B cell (primary cell): Measurements from ENCODE around the gene MYH7. TPM values are rescaled to one million over a fixed set of nuclear protein-coding genes. Genes with fewer than 3 reads are reported as not detected.

ENCODE experiments used
- ATAC-seq: fragments of 200-7000 bp; cut with Tn5 transposase; one replicate; pipeline ENCODE4 v1.10.0; 2021; ENCODE audit warnings: low read depth, mild to moderate bottlenecking, moderate number of reproducible peaks, moderate library complexity
- CTCF ChIA-PET: fragments of 350-600 bp; sonication (Branson Sonifier 250); formaldehyde crosslinking; loops from one replicate; lab custom pipeline; 2021; ENCODE audit warnings: antibody characterized with exemption, inconsistent platforms; lab: Charles Lee
- POLR2A ChIA-PET: fragments of 350-600 bp; sonication (Branson Sonifier 250); formaldehyde crosslinking; loops from one replicate; lab custom pipeline; 2021; ENCODE audit warnings: antibody characterized with exemption; lab: Charles Lee
- DNase-seq: peaks from one replicate; pipeline ENCODE4 v3.0.0; 2013
- H2AFZ ChIP-seq: 2 replicates; pipeline ENCODE4 v1.6.1; 2012; ENCODE audit warnings: mild to moderate bottlenecking, low read depth, low read length; ENCODE audit not compliant: insufficient read depth, poor library complexity, severe bottlenecking
- H3K27ac ChIP-seq, 2 donors: 1 replicate in 1 of 2; 2 replicates in 1 of 2; pipeline ENCODE4 v1.5.1; 2012 to 2013; ENCODE audit warnings: low read length in 2 of 2, mild to moderate bottlenecking in 2 of 2, moderate library complexity in 1 of 2
- H3K27me3 ChIP-seq, 4 experiments: fragments of 200-600 bp in 1 of 4; sonication (generic) in 1 of 4; replicated peaks in 1 of 4; 1 replicate in 2 of 4; 2 replicates in 2 of 4; pipeline versions ENCODE4 v1.6.1 to v1.7.0; 2013 to 2016; ENCODE audit warnings: low read length in 3 of 4, mild to moderate bottlenecking in 2 of 4, mixed read lengths in 1 of 4, moderate library complexity in 1 of 4; ENCODE audit not compliant: insufficient read depth in 4 of 4, control insufficient read depth in 3 of 4; ENCODE audit errors: control extremely low read depth in 1 of 4
- H3K36me3 ChIP-seq, 2 experiments: replicated peaks in 1 of 2; 1 replicate in 1 of 2; 2 replicates in 1 of 2; pipeline versions ENCODE4 v1.6.1 to v1.7.1; 2013; ENCODE audit warnings: low read length in 1 of 2; ENCODE audit not compliant: insufficient read depth in 2 of 2, control insufficient read depth in 1 of 2; ENCODE audit errors: control extremely low read depth in 1 of 2, extremely low read depth in 1 of 2
- H3K4me1 ChIP-seq, 2 donors: fragments of 200-600 bp in 1 of 2; sonication (generic) in 1 of 2; 1 replicate in 1 of 2; 2 replicates in 1 of 2; pipeline versions ENCODE4 v1.5.1 to v1.6.1; 2013 to 2017; ENCODE audit warnings: low read length in 2 of 2; ENCODE audit not compliant: control insufficient read depth in 2 of 2, insufficient read depth in 2 of 2
- H3K4me2 ChIP-seq: replicated peaks from 2 replicates; pipeline ENCODE3; 2012; ENCODE audit warnings: mild to moderate bottlenecking, low read depth, low read length; ENCODE audit not compliant: poor library complexity, severe bottlenecking
- H3K4me3 ChIP-seq, 5 experiments: fragments of 200-600 bp in 1 of 5; sonication (generic) in 1 of 5; 1 replicate in 3 of 5; 2 replicates in 2 of 5; pipeline versions ENCODE4 v1.5.1 to v1.7.0; 2011 to 2016; ENCODE audit warnings: low read length in 4 of 5, mild to moderate bottlenecking in 4 of 5, low read depth in 2 of 5, control low read depth in 1 of 5, moderate library complexity in 1 of 5; ENCODE audit not compliant: insufficient read depth in 1 of 5; ENCODE audit errors: control extremely low read depth in 1 of 5, extremely low read depth in 1 of 5
- H3K79me2 ChIP-seq: fragments of 200-600 bp; sonication (generic); one replicate; pipeline ENCODE4 v1.6.0; 2016; ENCODE audit warnings: low read length; ENCODE audit not compliant: control insufficient read depth, insufficient read depth
- H3K9ac ChIP-seq: fragments of 200-600 bp; sonication (generic); 2 replicates; pipeline ENCODE4 v1.6.1; 2017; ENCODE audit warnings: mild to moderate bottlenecking, low read length, moderate library complexity
- H3K9me3 ChIP-seq, 3 donors: one replicate each; pipeline versions ENCODE4 v1.6.1 to v1.7.1; 2013; ENCODE audit warnings: low read length in 2 of 3; ENCODE audit not compliant: control insufficient read depth in 2 of 3, insufficient read depth in 1 of 3; ENCODE audit errors: control extremely low read depth in 1 of 3
- H4K20me1 ChIP-seq: 2 replicates; pipeline ENCODE4 v1.6.0; 2012; ENCODE audit warnings: mild to moderate bottlenecking, low read length; ENCODE audit not compliant: insufficient read depth, control insufficient read depth, poor library complexity, severe bottlenecking
- H3K27ac Mint-ChIP-seq: one replicate; pipeline ENCODE4 v1.8.0; 2021; ENCODE audit warnings: mixed read lengths
- H3K27me3 Mint-ChIP-seq: one replicate; pipeline ENCODE4 v1.8.0; 2021; ENCODE audit warnings: mixed read lengths
- H3K4me1 Mint-ChIP-seq: one replicate; pipeline ENCODE4 v1.8.0; 2021; ENCODE audit warnings: mixed read lengths
- H3K4me3 Mint-ChIP-seq: one replicate; pipeline ENCODE4 v1.8.0; 2021; ENCODE audit warnings: mixed read lengths
- H3K9me3 Mint-ChIP-seq: one replicate; pipeline ENCODE4 v1.8.0; 2022; ENCODE audit warnings: mixed read lengths; ENCODE audit not compliant: insufficient read depth
- EZH2 ChIP-seq: IDR thresholded peaks from 2 replicates; pipeline ENCODE4 v1.6.1; 2012; ENCODE audit warnings: borderline replicate concordance, low read depth, mild to moderate bottlenecking, moderate library complexity, low read length; ENCODE audit not compliant: insufficient read depth, poor library complexity, severe bottlenecking
- WGBS: methylation state at CpG from one replicate; pipeline ENCODE4 v1.1.5; 2013; ENCODE audit warnings: missing lambda C conversion rate; ENCODE audit not compliant: insufficient coverage; 5-methylcytosine and 5-hydroxymethylcytosine counted together
- intact Hi-C: fragments of 100-400 bp; cut with micrococcal nuclease; formaldehyde crosslinking; loops from one replicate; pipeline ENCODE4 v1.10.0; 2022
- polyA plus RNA-seq: library from polyadenylated mRNA; depleted of rRNA; stranded (reverse); fragments of >200 nt; gene quantifications from 2 replicates; pipeline ENCODE4 v1.2.3, GENCODE V29; 2012
- total RNA-seq, 2 donors: library from RNA; stranded (reverse); fragments of 120-200 nt in 1 of 2; gene quantifications; 1 replicate in 1 of 2; 2 replicates in 1 of 2; pipeline versions ENCODE4 v1.2.3 to v1.2.4, GENCODE V29; 2013 to 2022
- TF ChIP-seq, protein P1 (sequence below): fragments of 200-600 bp; IDR thresholded peaks from one replicate; pipeline ENCODE4 v1.8.0; 2022; ENCODE audit warnings: antibody characterized with exemption, mild to moderate bottlenecking

Gene MYH7
- total and polyA plus RNA-seq, 2 donors (not counting 1 experiment from before 2014, with no cell fraction given), result not detected

GRCh38 chr14:23379366-23380196 lies 55.9 kb downstream of the MYH7 start:
- intact Hi-C loops, result loop anchor here (1.0 kb wide), 1 partner anchor 259 kb away; no protein-coding TSS in a partner anchor
- no peak overlapping the region for H3K9ac ChIP-seq
- CTCF ChIA-PET, result interaction anchor here (0.7 to 8.7 kb wide), 34 partner anchors 9 to 823 kb away, joined by 3 to 129 read pairs (median 4); partner anchors contain the start of genes PABPN1 and SLC22A17
- H3K4me3 ChIP-seq, result no peak overlapping the region
- peaks cover 0 to 16% (median 0%) of the 10 kb centered on the region in 4 experiments for H3K27me3 ChIP-seq
- no peak overlapping the region for H3K27ac ChIP-seq
- no peaks in the 10 kb centered on the region for H3K36me3 ChIP-seq
- ATAC-seq, result peak; percentile 87
- no peak overlapping the region for H3K4me2 ChIP-seq
- no peak overlapping the region for H2AFZ ChIP-seq
- Mint-ChIP-seq H3K27ac (no peak overlapping the region), H3K9me3 (no peaks in the 10 kb centered on the region), H3K4me3 (no peak overlapping the region), H3K27me3 (peaks cover 25% of the 10 kb centered on the region), H3K4me1 (no peaks in the 10 kb centered on the region)
- H4K20me1 ChIP-seq, result no peaks in the 10 kb centered on the region
- H3K4me1 ChIP-seq, result no peaks in the 10 kb centered on the region
- WGBS, result 27% methylated on average over 9 of the region's 12 CpGs
- peak; percentile 74 for DNase-seq
- TF ChIP-seq, protein P1, sequence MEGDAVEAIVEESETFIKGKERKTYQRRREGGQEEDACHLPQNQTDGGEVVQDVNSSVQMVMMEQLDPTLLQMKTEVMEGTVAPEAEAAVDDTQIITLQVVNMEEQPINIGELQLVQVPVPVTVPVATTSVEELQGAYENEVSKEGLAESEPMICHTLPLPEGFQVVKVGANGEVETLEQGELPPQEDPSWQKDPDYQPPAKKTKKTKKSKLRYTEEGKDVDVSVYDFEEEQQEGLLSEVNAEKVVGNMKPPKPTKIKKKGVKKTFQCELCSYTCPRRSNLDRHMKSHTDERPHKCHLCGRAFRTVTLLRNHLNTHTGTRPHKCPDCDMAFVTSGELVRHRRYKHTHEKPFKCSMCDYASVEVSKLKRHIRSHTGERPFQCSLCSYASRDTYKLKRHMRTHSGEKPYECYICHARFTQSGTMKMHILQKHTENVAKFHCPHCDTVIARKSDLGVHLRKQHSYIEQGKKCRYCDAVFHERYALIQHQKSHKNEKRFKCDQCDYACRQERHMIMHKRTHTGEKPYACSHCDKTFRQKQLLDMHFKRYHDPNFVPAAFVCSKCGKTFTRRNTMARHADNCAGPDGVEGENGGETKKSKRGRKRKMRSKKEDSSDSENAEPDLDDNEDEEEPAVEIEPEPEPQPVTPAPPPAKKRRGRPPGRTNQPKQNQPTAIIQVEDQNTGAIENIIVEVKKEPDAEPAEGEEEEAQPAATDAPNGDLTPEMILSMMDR, result peak; percentile 91
- TF ChIP-seq EZH2, result no peak
- no peaks in the 10 kb centered on the region for H3K79me2 ChIP-seq
- POLR2A ChIA-PET, result no interaction called here
- H3K9me3 ChIP-seq, result no peaks in the 10 kb centered on the region
